Central memory CD4-positive, alpha-beta T cell (primary cell): ENCODE results near the gene FTCDNL1.

Source experiments
- DNase-seq: peaks from one replicate; pipeline ENCODE4 v3.0.0; 2022

Gene FTCDNL1

DNA sequence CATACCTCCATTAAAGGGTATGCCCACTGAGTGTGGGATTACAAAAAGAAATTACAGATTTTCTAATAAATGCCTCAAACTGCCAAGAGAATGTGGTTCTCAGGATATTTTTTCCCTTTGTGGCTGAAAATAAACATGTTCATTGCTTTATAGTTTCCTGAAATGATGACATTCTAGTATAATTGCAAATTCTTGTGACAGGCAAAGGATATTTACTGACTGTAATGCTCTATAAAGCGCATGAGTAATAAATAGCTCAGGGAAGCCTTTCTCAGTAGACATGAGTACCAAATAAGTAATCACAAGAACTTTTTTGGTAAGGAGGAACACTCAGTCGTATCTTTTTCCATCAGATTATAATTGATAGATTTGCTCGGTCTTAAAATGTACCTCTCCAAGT lies 72.3 kb downstream of the FTCDNL1 start:
- no peak for DNase-seq

DNA sequence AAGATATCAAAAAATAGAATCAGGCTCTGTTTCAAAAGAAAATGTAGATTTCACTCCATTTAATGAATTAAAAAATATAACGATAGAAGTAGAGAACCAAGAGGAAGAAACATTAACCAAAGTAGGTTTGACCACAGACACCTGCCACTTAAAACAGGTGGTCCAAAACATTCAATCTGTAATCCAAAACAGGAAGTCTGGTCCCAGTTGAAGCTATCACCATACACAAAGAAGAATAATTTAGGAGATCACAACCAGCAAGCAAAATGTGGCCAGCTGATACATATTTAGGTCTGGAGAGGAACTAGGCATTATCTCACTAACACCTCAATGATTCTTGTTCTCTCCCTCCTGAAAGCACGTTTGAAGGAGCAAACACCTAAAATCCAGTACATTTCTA lies 73.1 kb downstream of the FTCDNL1 start:
- DNase-seq, result no peak

DNA sequence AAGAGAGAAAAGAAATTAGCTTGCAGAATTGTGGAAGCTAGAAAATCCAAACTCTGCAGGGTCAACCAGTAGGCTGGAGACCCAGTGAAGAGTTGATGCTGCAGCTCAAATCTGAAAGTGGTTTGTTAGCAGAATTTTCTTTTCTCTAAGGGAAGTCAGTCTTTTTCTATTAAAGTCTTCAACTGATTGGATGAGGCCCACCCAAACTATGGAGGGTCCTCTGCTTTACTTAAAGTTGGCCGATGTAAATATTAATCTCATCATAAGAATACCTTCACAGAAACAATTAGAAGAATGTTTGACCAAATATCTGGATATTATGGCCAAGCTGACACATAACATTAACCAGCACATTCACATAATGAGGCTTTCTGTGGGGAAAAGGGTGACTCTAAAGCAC lies 73.7 kb downstream of the FTCDNL1 start:
- no peak for DNase-seq

DNA sequence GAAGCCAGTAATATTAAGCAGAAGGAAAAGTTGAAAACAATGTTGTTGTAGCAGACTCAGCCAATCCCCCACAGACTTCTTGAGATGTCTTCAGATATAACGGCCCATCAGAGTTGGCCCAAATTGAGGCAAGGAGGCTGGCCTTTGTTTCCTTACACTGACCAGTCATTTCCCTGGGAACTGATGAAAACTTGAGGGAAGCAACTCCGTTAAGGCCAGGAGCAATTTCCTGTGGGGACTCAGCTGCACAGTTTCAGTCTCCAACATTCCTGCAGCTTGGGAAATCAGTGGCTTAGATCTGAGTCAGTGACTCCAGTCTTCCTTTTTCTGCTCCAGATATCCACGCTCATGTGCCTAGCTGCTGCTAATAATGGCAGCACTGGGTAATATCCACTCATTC lies 75.7 kb downstream of the FTCDNL1 start:
- DNase-seq, result no peak

GRCh38 chr2:199772035-199772976 lies 78.7 kb downstream of the FTCDNL1 start:
- DNase-seq, result no peak

DNA sequence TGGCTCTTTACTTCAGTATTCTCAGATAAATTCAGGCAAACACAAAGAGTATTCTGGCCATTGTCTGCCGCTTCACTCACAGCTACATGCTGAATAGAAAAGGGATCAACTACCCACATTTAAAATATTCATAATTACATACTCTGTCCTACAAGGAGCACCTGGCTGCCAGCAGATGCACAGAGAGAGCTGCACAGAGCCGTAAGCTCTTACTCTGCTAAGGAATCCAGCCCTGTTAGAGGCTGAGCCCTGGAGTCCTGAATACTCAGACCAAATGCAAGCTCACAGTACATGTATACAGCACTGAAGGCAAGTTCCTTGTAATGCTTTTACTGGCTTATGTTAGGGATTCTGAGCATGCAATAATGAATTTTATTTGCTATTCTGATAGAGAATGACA lies 80.3 kb downstream of the FTCDNL1 start:
- no peak for DNase-seq

DNA sequence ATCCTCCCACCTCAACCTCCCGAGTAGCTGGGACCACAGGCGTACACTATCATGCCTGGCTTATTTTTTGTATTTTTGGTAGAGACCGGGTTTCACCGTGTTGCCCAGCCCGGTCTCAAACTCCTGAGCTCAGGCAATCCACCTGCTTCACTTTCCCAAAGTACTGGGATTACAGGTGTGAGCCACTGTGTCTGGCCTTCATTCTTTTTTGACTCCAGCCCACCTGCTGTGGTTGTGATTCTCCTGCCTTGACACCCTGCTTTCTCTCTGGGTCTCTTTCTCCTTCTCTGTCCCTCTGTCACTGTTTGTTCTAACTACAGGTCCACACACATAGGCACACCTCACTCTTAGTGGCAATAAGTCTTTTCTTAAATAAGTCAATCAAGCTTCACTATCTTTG lies 85.3 kb downstream of the FTCDNL1 start:
- no peak for DNase-seq

GRCh38 chr2:199764273-199764800 lies 86.7 kb downstream of the FTCDNL1 start:
- DNase-seq, result no peak

DNA sequence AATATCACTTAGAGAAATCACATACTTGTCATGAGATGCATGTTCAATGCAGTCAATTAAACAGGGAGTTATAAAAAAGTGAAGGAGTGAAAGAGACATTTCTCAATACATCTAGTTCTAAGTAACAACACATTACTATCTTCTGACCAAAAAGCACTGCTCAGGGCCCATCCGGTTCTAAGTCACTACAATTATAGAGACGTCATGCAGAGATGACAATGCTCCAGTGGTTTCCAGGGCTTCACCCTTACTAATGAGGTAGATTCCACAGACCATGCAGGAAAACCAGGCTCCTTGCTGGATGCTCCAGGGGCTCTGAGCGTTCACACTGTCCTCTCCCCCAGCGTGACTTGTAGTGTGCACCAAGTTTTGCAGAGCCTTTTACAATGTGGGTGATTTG lies 88.0 kb downstream of the FTCDNL1 start:
- DNase-seq, result no peak

DNA sequence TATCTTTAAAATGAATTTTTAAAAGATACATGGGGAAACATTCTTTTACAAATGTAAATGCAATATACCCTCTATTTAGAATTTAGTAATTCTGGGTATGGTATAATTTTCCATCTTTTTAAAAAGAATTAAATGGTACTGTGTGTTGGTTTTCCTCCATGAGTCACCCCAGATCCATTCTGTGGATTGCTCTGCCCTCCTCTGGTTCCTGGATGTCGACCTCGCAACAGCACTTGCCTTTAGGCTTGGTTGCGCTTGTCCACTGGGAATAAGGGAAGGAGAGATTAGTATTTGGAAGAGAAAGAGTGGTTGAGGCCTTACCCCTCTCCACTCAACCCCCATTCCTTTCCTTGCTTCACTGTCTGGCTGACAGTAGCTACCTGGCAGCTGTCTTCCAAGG lies 90.4 kb downstream of the FTCDNL1 start:
- DNase-seq, result no peak

- DNase-seq, result no peak
These were observed 93.6 kb downstream of the FTCDNL1 start for GRCh38 chr2:199757233-199757870.

GRCh38 chr2:199756743-199757142 lies 94.2 kb downstream of the FTCDNL1 start:
- DNase-seq, result no peak

DNA sequence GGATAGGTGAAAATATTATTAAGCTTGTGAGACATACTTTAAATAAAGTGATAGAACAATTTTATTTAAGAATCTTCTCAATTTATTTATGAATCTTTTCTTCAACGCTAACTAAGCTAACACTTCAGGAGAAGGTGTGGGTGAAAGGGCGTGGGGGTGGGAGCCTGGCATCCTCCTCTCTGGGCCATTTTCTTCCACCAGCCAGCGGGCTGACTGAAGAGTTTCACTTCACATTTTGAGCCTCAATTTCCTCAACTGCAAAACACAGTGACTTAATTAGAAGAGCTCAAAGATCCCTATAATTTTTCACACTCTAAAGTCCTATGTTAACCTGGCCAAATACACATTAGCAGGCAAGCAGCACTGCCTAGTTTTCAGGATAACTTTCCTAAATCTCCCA lies 94.8 kb downstream of the FTCDNL1 start:
- DNase-seq, result no peak

DNA sequence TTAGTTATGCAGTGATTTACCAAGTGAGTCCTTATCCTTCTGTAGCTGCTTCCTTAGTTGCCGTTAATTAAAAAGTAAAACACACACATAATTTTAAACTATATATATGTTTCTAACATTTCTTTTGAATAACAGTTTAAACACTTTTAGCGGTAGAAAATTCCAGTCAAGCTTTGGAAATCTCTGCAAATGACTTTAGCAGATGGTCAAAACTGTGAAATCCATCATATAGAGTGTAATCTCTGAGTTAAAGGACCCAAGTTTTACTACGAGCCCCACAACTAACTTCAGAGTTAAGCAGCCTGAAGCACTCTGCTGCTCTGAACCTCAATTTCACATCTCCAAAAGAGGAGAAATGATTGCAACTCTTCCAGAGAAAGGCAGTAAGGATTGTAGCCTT lies 96.2 kb downstream of the FTCDNL1 start:
- no peak for DNase-seq

DNA sequence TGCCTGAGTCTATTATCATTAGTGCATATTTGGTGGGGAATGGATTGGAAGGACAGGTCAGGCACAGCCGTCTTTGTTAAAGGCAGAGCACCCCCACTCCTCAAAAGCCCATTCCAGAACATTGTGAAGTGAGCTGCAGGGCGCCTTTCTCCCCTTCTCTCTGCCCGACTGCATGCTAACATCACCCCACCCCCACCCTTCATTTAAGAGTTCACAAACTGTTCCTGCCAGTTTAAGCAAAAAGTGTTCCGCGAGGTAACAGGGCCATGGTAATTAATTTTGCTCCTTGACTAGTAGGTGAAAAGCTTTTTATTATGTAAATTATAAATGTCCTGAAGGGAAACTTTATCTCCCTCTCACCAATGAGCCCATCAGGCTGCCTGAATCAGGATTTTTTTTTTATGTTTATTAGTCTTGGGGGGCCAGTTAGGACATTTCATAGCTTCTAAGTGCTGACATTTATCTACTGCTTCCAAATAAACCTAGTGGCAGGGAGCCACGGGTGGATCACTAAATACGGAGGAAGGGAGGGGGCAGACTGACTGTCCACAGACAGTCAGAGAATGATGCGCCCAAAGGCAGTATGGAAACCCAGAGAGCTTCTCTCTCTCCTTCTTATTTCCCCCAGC lies 99.4 kb downstream of the FTCDNL1 start:
- no peak for DNase-seq

DNA sequence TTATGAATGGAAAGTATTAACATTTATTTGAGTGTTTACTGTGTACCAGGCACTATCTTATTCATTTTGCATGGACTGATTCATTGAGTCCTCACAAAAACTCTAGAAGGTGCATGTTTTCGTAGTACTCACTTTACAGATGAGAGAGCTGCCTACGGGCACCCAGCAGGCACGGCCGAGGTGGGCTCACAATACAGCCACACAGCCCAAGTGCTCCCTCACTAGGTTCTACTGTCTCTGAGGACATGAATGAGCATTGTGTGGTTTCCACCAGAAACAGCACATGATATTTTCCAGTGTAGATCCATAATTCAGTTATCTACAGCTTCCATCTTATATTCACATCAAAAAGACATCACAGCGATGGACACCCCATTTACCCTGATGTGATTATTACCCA lies 101.4 kb downstream of the FTCDNL1 start:
- no peak for DNase-seq

GRCh38 chr2:199744724-199745123 lies 106.3 kb downstream of the FTCDNL1 start:
- no peak for DNase-seq

GRCh38 chr2:199744260-199744659 lies 106.7 kb downstream of the FTCDNL1 start:
- no peak for DNase-seq

- DNase-seq, result no peak
These were observed 107.4 kb downstream of the FTCDNL1 start for GRCh38 chr2:199743415-199744120.

DNA sequence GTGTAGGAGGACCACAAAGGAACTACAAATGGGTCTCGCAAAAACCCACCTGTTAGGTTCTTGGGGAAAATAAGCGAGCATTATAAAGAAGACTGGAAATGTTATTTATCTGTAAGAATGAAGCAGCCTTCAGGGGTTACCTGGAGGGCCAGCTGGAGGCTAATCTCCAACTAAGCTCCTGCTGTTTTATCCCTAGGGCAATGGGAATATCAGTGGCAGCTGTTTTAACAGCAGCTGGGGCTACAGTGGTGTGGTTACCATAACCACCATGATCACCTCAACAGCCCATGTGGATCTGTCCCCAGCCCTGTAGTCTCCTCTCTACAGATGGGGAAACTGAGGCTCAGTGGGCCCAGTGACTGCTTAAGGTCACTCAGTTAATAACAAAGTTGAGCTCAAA lies 108.1 kb downstream of the FTCDNL1 start:
- DNase-seq, result no peak

- DNase-seq, result no peak
These were observed 110.9 kb downstream of the FTCDNL1 start for GRCh38 chr2:199740111-199740428.

DNA sequence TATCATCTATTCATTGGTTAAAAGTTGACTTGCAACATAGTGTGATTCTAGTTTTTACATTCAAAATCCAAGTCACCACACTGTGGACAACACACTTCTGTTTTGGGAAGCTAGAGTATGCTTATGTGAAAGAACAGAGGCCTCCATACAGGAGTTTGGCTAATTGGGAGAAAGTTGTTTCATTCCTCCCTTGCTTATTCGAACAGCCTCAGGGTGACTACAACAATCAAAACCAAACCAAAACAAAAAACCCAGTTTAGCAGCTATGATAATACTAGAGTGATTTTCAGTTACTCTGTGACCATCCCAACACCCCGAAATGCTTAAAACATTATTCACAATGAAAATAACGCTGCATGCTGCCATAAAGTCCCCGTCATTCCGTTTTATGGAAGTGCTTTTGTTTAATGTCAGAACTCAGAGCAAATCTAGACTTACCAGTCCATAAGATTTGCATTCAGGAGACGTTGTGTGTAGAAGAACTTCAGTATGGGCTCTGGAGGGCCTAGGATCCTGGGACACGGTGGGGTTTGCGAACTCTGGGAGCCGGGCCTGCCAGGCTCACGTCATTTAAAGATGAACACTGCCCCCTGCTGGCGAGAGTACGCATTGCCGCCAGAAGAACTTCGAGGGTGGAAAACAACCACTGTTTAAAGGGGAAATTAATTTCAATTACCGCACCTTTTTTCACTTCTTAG lies 111.4 kb downstream of the FTCDNL1 start:
- DNase-seq, result peak; percentile 19
